Measurements from ENCODE around the gene FAM107B. TPM values are rescaled to one million over a fixed set of nuclear protein-coding genes. Genes with fewer than 3 reads are reported as not detected.

The FAM107B gene
- total RNA-seq, 2 experiments from 2014 or later: 114 to 121 TPM

DNA sequence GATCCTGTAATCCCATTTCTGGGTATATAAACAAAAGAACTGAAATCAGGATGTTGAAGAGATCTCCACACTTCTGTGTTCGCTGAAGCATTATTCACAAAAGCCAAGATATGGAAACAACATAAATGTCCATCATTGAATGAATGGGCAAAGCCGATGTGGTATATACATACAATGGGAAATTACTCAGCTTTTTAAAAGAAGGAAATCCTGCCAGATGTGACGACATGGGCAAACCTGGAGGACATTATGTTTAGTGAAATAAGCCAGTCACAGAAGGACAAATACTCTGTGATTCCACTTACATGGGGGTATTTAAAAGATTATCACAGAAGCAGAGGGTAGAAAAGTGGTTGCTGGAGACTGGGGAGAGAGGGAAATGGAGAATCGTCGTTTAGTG lies 23.9 kb upstream of the FAM107B start:
- intact Hi-C loops (cut with micrococcal nuclease): no loop called here
- Mint-ChIP-seq H3K9me3 (no peaks in the 10 kb centered on the region), H3K27ac (no peak overlapping the region), H3K4me3 (no peak overlapping the region), H3K36me3 (ENCODE audit: low read depth) (no peaks in the 10 kb centered on the region), H3K27me3 (no peaks in the 10 kb centered on the region), H3K4me1 (ENCODE audit: low read depth) (no peaks in the 10 kb centered on the region)
- CTCF ChIA-PET: interaction anchor here (1.3 kb wide), 1 partner anchor 17 kb away, joined by 3 read pairs; no protein-coding TSS in a partner anchor
- no peak for TF ChIP-seq CTCF (IDR thresholded peaks at IDR 0.05)
- ATAC-seq (no peak), DNase-seq (no peak)
- POLR2A ChIA-PET: no interaction called here

DNA sequence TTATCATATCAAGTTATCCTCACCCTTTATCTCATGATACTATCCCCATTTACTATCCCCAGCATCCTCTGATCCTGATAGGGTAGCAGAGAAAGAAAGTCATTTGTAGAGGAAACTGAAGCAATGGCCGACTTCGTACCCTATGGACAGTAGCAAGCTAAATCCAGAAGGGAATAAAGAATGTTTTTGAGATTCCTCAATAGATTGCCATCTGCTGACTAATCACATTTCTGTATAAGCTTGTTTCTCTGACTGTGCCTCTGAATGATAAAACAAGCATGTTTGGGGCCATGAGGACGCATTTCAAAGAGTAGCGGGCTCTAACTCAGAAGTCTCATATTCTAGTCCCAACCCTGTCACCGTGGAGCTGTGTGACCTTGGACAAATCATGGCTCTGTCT lies 13.2 kb upstream of the FAM107B start:
- H3K4me1 Mint-ChIP-seq (ENCODE audit: low read depth): peaks cover under 1% of the 10 kb centered on the region
- no peak overlapping the region for H3K4me3 Mint-ChIP-seq
- no peak for ATAC-seq
- peaks cover 6% of the 10 kb centered on the region for H3K9me3 Mint-ChIP-seq
- no peak for TF ChIP-seq CTCF (IDR thresholded peaks at IDR 0.05)
- no peaks in the 10 kb centered on the region for H3K27me3 Mint-ChIP-seq
- POLR2A ChIA-PET: no interaction called here
- no peaks in the 10 kb centered on the region for H3K36me3 Mint-ChIP-seq (ENCODE audit: low read depth)
- CTCF ChIA-PET: no interaction called here
- no peak for DNase-seq
- no peak overlapping the region for H3K27ac Mint-ChIP-seq
- intact Hi-C loops (cut with micrococcal nuclease): no loop called here

DNA sequence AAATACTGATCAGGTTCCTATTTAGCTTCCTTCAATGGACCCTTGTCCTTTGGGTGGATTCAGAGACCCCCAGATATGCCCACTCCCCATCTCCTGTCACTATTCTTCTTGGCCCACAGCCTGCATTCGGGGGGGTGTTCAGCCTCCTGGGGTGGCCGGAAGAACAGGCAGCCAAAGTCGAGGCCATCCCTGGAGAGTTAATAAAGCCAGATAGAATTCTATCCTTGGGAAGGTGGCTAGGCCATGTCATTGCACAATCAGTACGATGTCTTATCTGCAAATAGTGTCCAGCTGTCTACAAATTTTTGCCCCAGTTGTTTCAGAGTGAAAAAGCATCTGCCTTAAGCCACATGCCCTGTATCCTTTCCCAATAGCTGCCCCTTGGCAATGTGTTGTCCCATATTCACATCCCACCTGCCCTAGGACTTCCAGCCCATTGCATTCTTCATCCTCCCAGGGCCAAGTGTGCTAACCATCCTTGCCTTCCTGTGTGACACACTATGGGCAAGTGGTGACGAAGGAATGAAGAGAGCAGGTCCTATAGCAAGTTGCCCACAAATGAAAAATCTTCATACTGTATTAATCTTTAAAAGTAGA lies 9.9 kb upstream of the FAM107B start:
- ChIA-PET CTCF (no interaction called here), POLR2A (interaction anchor here (0.6 kb wide), 1 partner anchor 136 kb away, joined by 4 read pairs; no protein-coding TSS in a partner anchor)
- DNase-seq: no peak
- no peak for ATAC-seq
- Mint-ChIP-seq H3K9me3 (peaks cover 6% of the 10 kb centered on the region), H3K4me3 (no peak overlapping the region), H3K4me1 (ENCODE audit: low read depth) (peaks cover 8% of the 10 kb centered on the region), H3K27me3 (no peaks in the 10 kb centered on the region), H3K27ac (no peak overlapping the region), H3K36me3 (ENCODE audit: low read depth) (no peaks in the 10 kb centered on the region)
- intact Hi-C loops (cut with micrococcal nuclease): no loop called here
- no peak for TF ChIP-seq CTCF (IDR thresholded peaks at IDR 0.05)

DNA sequence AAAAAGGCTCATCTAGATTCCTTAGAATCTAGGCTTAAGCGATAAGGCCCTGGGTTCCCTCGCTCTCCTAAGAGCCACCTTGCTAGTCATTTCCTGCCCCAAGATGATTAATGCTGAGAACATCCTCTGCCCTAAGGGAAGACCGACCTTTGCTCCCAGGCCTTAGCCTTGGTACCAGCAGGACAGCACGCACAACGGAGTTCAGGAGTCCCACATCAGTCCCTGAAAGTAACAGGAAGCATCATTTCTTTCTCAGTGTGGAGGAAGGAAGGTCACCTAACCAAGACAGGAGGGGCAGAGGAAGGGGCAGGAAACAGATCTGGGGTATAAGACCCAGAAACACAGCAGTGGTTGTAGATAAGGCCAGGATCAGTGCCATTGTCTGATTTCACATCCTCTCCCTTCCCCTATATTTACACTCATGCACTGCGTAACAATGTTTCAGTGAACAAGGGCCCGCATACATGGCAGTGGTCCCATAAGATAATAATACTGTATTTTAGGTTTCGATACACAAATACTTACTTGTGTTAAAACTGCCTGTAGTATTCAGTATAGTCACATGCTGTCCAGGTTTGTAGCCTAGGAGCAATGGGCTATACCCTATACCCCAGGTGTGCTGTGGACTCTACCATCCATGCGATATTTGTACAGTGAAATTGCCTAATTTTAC lies 8.1 kb upstream of the FAM107B start:
- ChIA-PET POLR2A (no interaction called here), CTCF (no interaction called here)
- Mint-ChIP-seq H3K4me3 (no peak overlapping the region), H3K4me1 (ENCODE audit: low read depth) (peaks cover 8% of the 10 kb centered on the region), H3K27ac (peak overlapping the region; percentile 45), H3K36me3 (ENCODE audit: low read depth) (no peaks in the 10 kb centered on the region), H3K9me3 (peaks cover 6% of the 10 kb centered on the region), H3K27me3 (no peaks in the 10 kb centered on the region)
- DNase-seq (peak; percentile 6), ATAC-seq (peak; percentile 74)
- no peak for TF ChIP-seq CTCF (IDR thresholded peaks at IDR 0.05)
- intact Hi-C loops (cut with micrococcal nuclease): no loop called here

- Mint-ChIP-seq H3K27me3 (no peaks in the 10 kb centered on the region), H3K4me3 (no peak overlapping the region), H3K36me3 (ENCODE audit: low read depth) (no peaks in the 10 kb centered on the region), H3K27ac (no peak overlapping the region), H3K9me3 (peaks cover 6% of the 10 kb centered on the region), H3K4me1 (ENCODE audit: low read depth) (peaks cover 8% of the 10 kb centered on the region)
- no peak for DNase-seq
- no peak for ATAC-seq
- intact Hi-C loops (cut with micrococcal nuclease): no loop called here
- no peak for TF ChIP-seq CTCF (IDR thresholded peaks at IDR 0.05)
- ChIA-PET CTCF (no interaction called here), POLR2A (no interaction called here)
Measured at GRCh38 chr10:14781763-14782162, 7.1 kb upstream of the FAM107B start.

Measured in activated CD8-positive, alpha-beta T cell treated with anti-CD3 and anti-CD28 coated beads for 36 hours (primary cell).